WTC11 (cell line): ENCODE data around the gene ZNF683.

Experiments
- ETV6 ChIP-seq: sonication (generic); formaldehyde crosslinking; IDR thresholded peaks from 2 replicates; pipeline ENCODE4 v1.8.1; 2022; ENCODE audit warnings: mild to moderate bottlenecking, missing genetic modification reagents
- FOXK1 ChIP-seq: sonication (generic); formaldehyde crosslinking; IDR thresholded peaks from 2 replicates; pipeline ENCODE4 v1.8.0; 2022; ENCODE audit warnings: mild to moderate bottlenecking, moderate library complexity, missing genetic modification reagents
- GRHL2 ChIP-seq: fragments of 250-450 bp; sonication (Bioruptor Pico); IDR thresholded peaks from 2 replicates; pipeline ENCODE4 v1.8.0; 2022; ENCODE audit warnings: mild to moderate bottlenecking, moderate library complexity; ENCODE audit not compliant: insufficient replicate concordance, severe bottlenecking
- IRF2 ChIP-seq: sonication (generic); formaldehyde crosslinking; IDR thresholded peaks from 2 replicates; pipeline ENCODE4 v1.8.0; 2022; ENCODE audit warnings: low read depth, missing genetic modification reagents, borderline replicate concordance
- NFE2L1 ChIP-seq: sonication (generic); formaldehyde crosslinking; IDR thresholded peaks from 2 replicates; pipeline ENCODE4 v1.8.1; 2023; ENCODE audit warnings: missing genetic modification reagents
- TP53 ChIP-seq: sonication (generic); formaldehyde crosslinking; IDR thresholded peaks from 2 replicates; pipeline ENCODE4 v1.8.1; 2023; ENCODE audit warnings: mild to moderate bottlenecking, missing genetic modification reagents
- TF ChIP-seq, protein P1 (sequence below): fragments of 200-600 bp; IDR thresholded peaks from 2 replicates; pipeline ENCODE4 v1.8.0; 2022; ENCODE audit warnings: antibody characterized with exemption
- TF ChIP-seq, protein P2 (sequence below): sonication (generic); formaldehyde crosslinking; IDR thresholded peaks from 2 replicates; pipeline ENCODE4 v1.8.1; 2022; ENCODE audit warnings: low read depth, mild to moderate bottlenecking, moderate library complexity, missing genetic modification reagents, borderline replicate concordance
- TF ChIP-seq, protein P3 (sequence below): sonication (generic); formaldehyde crosslinking; IDR thresholded peaks from 2 replicates; pipeline ENCODE4 v1.8.0; 2022; ENCODE audit warnings: missing genetic modification reagents
- TF ChIP-seq, protein P4 (sequence below): sonication (generic); formaldehyde crosslinking; IDR thresholded peaks from 2 replicates; pipeline ENCODE4 v1.8.0; 2022; ENCODE audit warnings: mild to moderate bottlenecking, missing genetic modification reagents

DNA sequence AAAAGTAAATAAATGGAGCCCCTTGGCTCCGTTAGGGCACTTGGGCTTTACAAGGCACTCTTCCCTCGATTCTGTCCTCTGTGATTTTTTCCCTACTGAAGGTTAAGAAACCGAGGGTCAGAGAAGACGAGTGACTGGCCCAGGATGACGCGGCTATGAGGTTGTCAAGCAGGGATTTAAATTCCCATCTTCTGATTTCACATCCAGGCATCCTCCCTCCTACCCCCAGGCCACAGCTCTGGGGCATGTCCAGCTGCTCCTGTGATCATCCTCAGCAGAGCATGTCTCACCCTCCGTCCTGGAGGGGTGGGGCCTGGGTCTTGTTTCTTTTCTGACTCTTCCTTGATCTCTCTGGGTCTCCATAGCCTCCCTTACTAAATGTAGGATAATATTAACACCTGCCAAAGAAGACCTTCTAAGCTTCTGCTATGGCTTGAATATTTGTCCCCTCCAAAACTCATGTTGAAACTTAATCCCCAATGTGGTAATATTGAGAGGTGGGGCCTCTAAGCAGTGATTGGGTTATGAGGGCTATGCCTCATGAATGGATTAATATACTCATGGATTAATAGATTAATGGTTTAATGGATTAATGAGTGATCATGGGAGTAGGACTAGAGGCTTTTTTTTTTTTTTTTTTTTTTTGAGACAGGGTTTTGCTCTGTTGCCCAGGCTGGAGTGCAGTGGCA lies 23.2 kb downstream of the ZNF683 start:
- TF ChIP-seq, protein P1, sequence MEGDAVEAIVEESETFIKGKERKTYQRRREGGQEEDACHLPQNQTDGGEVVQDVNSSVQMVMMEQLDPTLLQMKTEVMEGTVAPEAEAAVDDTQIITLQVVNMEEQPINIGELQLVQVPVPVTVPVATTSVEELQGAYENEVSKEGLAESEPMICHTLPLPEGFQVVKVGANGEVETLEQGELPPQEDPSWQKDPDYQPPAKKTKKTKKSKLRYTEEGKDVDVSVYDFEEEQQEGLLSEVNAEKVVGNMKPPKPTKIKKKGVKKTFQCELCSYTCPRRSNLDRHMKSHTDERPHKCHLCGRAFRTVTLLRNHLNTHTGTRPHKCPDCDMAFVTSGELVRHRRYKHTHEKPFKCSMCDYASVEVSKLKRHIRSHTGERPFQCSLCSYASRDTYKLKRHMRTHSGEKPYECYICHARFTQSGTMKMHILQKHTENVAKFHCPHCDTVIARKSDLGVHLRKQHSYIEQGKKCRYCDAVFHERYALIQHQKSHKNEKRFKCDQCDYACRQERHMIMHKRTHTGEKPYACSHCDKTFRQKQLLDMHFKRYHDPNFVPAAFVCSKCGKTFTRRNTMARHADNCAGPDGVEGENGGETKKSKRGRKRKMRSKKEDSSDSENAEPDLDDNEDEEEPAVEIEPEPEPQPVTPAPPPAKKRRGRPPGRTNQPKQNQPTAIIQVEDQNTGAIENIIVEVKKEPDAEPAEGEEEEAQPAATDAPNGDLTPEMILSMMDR: no peak
- TF ChIP-seq TP53 (CRISPR knock-in tag) (no peak), FOXK1 (CRISPR knock-in tag) (no peak), ETV6 (CRISPR knock-in tag) (no peak), IRF2 (CRISPR knock-in tag) (no peak), GRHL2 (CRISPR knock-in tag) (no peak), NFE2L1 (CRISPR knock-in tag) (no peak)
- TF ChIP-seq, protein P2, sequence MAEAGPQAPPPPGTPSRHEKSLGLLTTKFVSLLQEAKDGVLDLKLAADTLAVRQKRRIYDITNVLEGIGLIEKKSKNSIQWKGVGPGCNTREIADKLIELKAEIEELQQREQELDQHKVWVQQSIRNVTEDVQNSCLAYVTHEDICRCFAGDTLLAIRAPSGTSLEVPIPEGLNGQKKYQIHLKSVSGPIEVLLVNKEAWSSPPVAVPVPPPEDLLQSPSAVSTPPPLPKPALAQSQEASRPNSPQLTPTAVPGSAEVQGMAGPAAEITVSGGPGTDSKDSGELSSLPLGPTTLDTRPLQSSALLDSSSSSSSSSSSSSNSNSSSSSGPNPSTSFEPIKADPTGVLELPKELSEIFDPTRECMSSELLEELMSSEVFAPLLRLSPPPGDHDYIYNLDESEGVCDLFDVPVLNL: no peak
- TF ChIP-seq, protein P3, sequence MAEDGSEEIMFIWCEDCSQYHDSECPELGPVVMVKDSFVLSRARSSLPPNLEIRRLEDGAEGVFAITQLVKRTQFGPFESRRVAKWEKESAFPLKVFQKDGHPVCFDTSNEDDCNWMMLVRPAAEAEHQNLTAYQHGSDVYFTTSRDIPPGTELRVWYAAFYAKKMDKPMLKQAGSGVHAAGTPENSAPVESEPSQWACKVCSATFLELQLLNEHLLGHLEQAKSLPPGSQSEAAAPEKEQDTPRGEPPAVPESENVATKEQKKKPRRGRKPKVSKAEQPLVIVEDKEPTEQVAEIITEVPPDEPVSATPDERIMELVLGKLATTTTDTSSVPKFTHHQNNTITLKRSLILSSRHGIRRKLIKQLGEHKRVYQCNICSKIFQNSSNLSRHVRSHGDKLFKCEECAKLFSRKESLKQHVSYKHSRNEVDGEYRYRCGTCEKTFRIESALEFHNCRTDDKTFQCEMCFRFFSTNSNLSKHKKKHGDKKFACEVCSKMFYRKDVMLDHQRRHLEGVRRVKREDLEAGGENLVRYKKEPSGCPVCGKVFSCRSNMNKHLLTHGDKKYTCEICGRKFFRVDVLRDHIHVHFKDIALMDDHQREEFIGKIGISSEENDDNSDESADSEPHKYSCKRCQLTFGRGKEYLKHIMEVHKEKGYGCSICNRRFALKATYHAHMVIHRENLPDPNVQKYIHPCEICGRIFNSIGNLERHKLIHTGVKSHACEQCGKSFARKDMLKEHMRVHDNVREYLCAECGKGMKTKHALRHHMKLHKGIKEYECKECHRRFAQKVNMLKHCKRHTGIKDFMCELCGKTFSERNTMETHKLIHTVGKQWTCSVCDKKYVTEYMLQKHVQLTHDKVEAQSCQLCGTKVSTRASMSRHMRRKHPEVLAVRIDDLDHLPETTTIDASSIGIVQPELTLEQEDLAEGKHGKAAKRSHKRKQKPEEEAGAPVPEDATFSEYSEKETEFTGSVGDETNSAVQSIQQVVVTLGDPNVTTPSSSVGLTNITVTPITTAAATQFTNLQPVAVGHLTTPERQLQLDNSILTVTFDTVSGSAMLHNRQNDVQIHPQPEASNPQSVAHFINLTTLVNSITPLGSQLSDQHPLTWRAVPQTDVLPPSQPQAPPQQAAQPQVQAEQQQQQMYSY (CRISPR knock-in tag): no peak
- TF ChIP-seq, protein P4, sequence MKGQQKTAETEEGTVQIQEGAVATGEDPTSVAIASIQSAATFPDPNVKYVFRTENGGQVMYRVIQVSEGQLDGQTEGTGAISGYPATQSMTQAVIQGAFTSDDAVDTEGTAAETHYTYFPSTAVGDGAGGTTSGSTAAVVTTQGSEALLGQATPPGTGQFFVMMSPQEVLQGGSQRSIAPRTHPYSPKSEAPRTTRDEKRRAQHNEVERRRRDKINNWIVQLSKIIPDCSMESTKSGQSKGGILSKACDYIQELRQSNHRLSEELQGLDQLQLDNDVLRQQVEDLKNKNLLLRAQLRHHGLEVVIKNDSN (CRISPR knock-in tag): no peak
